ENCODE results near the gene AGTRAP. TPM values are rescaled to one million over a fixed set of nuclear protein-coding genes. Genes with fewer than 3 reads are reported as not detected.

AGTRAP gene
- polyA plus RNA-seq, 4 donors, result 43.2 to 61.6 (median 44.4) TPM

- DNase-seq (ENCODE audit: low read depth in 4 of 4, low spot score in 3 of 4), result no peak
Measured at GRCh38 chr1:11779715-11780379, 43.9 kb downstream of the AGTRAP start.

GRCh38 chr1:11780380-11781147 lies 44.6 kb downstream of the AGTRAP start:
- no peak for DNase-seq (ENCODE audit: low read depth in 4 of 4, low spot score in 3 of 4)

GRCh38 chr1:11781297-11781696 lies 45.4 kb downstream of the AGTRAP start:
- DNase-seq (ENCODE audit: low read depth in 4 of 4, low spot score in 3 of 4), result no peak

- DNase-seq (ENCODE audit: low read depth in 4 of 4, low spot score in 3 of 4), result no peak
Measured at GRCh38 chr1:11782127-11782708, 46.3 kb downstream of the AGTRAP start.

- DNase-seq (ENCODE audit: low read depth in 4 of 4, low spot score in 3 of 4), result no peak
Measured at GRCh38 chr1:11783556-11783955, 47.6 kb downstream of the AGTRAP start.

- DNase-seq (ENCODE audit: low read depth in 4 of 4, low spot score in 3 of 4), result no peak
Measured at GRCh38 chr1:11784256-11784992, 48.5 kb downstream of the AGTRAP start.

GRCh38 chr1:11784993-11785769 lies 49.2 kb downstream of the AGTRAP start:
- DNase-seq (ENCODE audit: low read depth in 4 of 4, low spot score in 3 of 4), result no peak

GRCh38 chr1:11786168-11786567 lies 50.2 kb downstream of the AGTRAP start:
- no peak for DNase-seq (ENCODE audit: low read depth in 4 of 4, low spot score in 3 of 4)

- DNase-seq (ENCODE audit: low read depth in 4 of 4, low spot score in 3 of 4), result no peak
Measured at GRCh38 chr1:11787251-11787803, 51.4 kb downstream of the AGTRAP start.

GRCh38 chr1:11787804-11788436 lies 52.0 kb downstream of the AGTRAP start:
- DNase-seq (ENCODE audit: low read depth in 4 of 4, low spot score in 3 of 4), result no peak

- DNase-seq (ENCODE audit: low read depth in 4 of 4, low spot score in 3 of 4), result no peak
Measured at GRCh38 chr1:11788549-11789053, 52.7 kb downstream of the AGTRAP start.

- DNase-seq (ENCODE audit: low read depth in 4 of 4, low spot score in 3 of 4), result no peak
Measured at GRCh38 chr1:11789126-11790067, 53.5 kb downstream of the AGTRAP start.

- no peak for DNase-seq (ENCODE audit: low read depth in 4 of 4, low spot score in 3 of 4)
Measured at GRCh38 chr1:11790101-11790879, 54.4 kb downstream of the AGTRAP start.

- no peak for DNase-seq (ENCODE audit: low read depth in 4 of 4, low spot score in 3 of 4)
Measured at GRCh38 chr1:11790880-11791715, 55.2 kb downstream of the AGTRAP start.

GRCh38 chr1:11792106-11792505 lies 56.2 kb downstream of the AGTRAP start:
- no peak for DNase-seq (ENCODE audit: low read depth in 4 of 4, low spot score in 3 of 4)

- DNase-seq (ENCODE audit: low read depth in 4 of 4, low spot score in 3 of 4), result no peak
Measured at GRCh38 chr1:11793819-11794218, 57.9 kb downstream of the AGTRAP start.

Data from right renal pelvis (tissue), 4 donors.